H1 (cell line): ENCODE measurements around the gene CDYL. TPM values are rescaled to one million over a fixed set of nuclear protein-coding genes. Genes with fewer than 3 reads are reported as not detected.

ENCODE experiments used
- CTCF ChIA-PET: fragments of 300-600 bp; sonication (Branson Sonifier 250); formaldehyde crosslinking; loops from one replicate; lab custom pipeline; 2021; ENCODE audit not compliant: partially characterized antibody; lab: Charles Lee
- POLR2A ChIA-PET: fragments of 300-600 bp; sonication (Branson Sonifier 250); formaldehyde crosslinking; loops from one replicate; lab custom pipeline; 2021; ENCODE audit warnings: inconsistent platforms; ENCODE audit not compliant: partially characterized antibody; lab: Charles Lee
- DNase-seq, 2 experiments: peaks; one replicate each; pipeline versions ENCODE4 v3.0.0 to v3.0.0-alpha.2; 2010 to 2022; ENCODE audit warnings: low spot score in 2 of 2, low read depth in 1 of 2, mixed read lengths in 1 of 2
- FAIRE-seq: peaks from 2 replicates; lab custom pipeline; 2011; peaks lifted over from hg19 to GRCh38; lab: Jason Lieb, UNC
- H2AFZ ChIP-seq: 2 replicates; pipeline ENCODE4 v1.8.1; 2012; ENCODE audit warnings: low read length, inconsistent platforms
- H2AK5ac ChIP-seq: 2 replicates; pipeline ENCODE4 v1.6.1; 2013; ENCODE audit warnings: low read depth, low read length
- H2BK120ac ChIP-seq: replicated peaks from 2 replicates; pipeline ENCODE3; 2013; ENCODE audit warnings: low read depth, low read length, inconsistent platforms
- H2BK12ac ChIP-seq: 2 replicates; pipeline ENCODE4 v1.6.1; 2013; ENCODE audit warnings: low read depth, low read length
- H2BK15ac ChIP-seq: 2 replicates; pipeline ENCODE4 v1.6.1; 2013; ENCODE audit warnings: low read length
- H2BK20ac ChIP-seq: 2 replicates; pipeline ENCODE4 v1.6.1; 2013; ENCODE audit warnings: low read length
- H2BK5ac ChIP-seq: 2 replicates; pipeline ENCODE4 v1.6.1; 2013; ENCODE audit warnings: low read depth, low read length
- H3K14ac ChIP-seq: 2 replicates; pipeline ENCODE4 v1.6.1; 2013; ENCODE audit warnings: inconsistent platforms; ENCODE audit not compliant: insufficient read length
- H3K18ac ChIP-seq: 2 replicates; pipeline ENCODE4 v1.6.1; 2013; ENCODE audit warnings: low read length; ENCODE audit errors: extremely low read depth
- H3K23ac ChIP-seq: 2 replicates; pipeline ENCODE4 v1.6.1; 2013; ENCODE audit warnings: inconsistent platforms; ENCODE audit not compliant: insufficient read length
- H3K23me2 ChIP-seq: 2 replicates; pipeline ENCODE4 v1.6.1; 2013; ENCODE audit warnings: low read depth, low read length
- H3K27ac ChIP-seq: 2 replicates; pipeline ENCODE4 v1.6.1; 2011; ENCODE audit warnings: low read depth, low read length, inconsistent platforms
- H3K27me3 ChIP-seq, 4 experiments: replicated peaks in 1 of 4; 1 replicate in 1 of 4; 2 replicates in 3 of 4; pipeline versions ENCODE4 v1.6.1 to v1.8.1; 2011 to 2013; ENCODE audit warnings: low read length in 3 of 4, mild to moderate bottlenecking in 3 of 4, inconsistent platforms in 2 of 4, mixed read lengths in 2 of 4, moderate library complexity in 1 of 4; ENCODE audit not compliant: control insufficient read depth in 3 of 4, insufficient read depth in 3 of 4; ENCODE audit errors: extremely low read depth in 1 of 4
- H3K36me3 ChIP-seq, 4 experiments: 2 replicates each; pipeline versions ENCODE4 v1.6.1 to v1.8.1; 2011 to 2013; ENCODE audit warnings: mild to moderate bottlenecking in 4 of 4, low read length in 3 of 4, moderate library complexity in 2 of 4, control low read depth in 1 of 4, inconsistent platforms in 1 of 4; ENCODE audit not compliant: insufficient read depth in 4 of 4, control insufficient read depth in 2 of 4
- H3K4ac ChIP-seq: replicated peaks from 2 replicates; pipeline ENCODE3; 2013; ENCODE audit warnings: low read length, low read depth, mixed read lengths, inconsistent platforms; ENCODE audit not compliant: insufficient read length
- H3K4me1 ChIP-seq, 4 experiments: replicated peaks in 1 of 4; 1 replicate in 1 of 4; 2 replicates in 3 of 4; pipeline versions ENCODE4 v1.6.1 to v1.8.1; 2011 to 2013; ENCODE audit warnings: low read length in 3 of 4, inconsistent platforms in 2 of 4, mixed read lengths in 1 of 4; ENCODE audit not compliant: insufficient read depth in 4 of 4, control insufficient read depth in 3 of 4
- H3K4me2 ChIP-seq, 2 experiments: 2 replicates each; pipeline versions ENCODE4 v1.6.1 to v1.8.1; 2011 to 2013; ENCODE audit warnings: low read depth in 2 of 2, low read length in 2 of 2, control low read depth in 1 of 2, inconsistent platforms in 1 of 2, mild to moderate bottlenecking in 1 of 2; ENCODE audit not compliant: insufficient read depth in 1 of 2
- H3K4me3 ChIP-seq, 4 experiments: fragments of 200-600, 300-600 bp in 1 of 4; sonication (generic), shearing (Covaris generic), sonication (Bioruptor Twin) in 1 of 4; 2 replicates each; pipeline versions ENCODE4 v1.5.1 to v1.8.1; 2011 to 2016; ENCODE audit warnings: low read length in 4 of 4, low read depth in 3 of 4, control low read depth in 2 of 4, inconsistent platforms in 2 of 4, mild to moderate bottlenecking in 2 of 4, mixed read lengths in 1 of 4, moderate library complexity in 1 of 4; ENCODE audit not compliant: insufficient read depth in 2 of 4; ENCODE audit errors: extremely low read depth in 1 of 4
- H3K56ac ChIP-seq: replicated peaks from 2 replicates; pipeline ENCODE3; 2013; ENCODE audit warnings: low read depth, mild to moderate bottlenecking, mixed read lengths, low read length, inconsistent platforms; ENCODE audit not compliant: insufficient read length
- H3K79me1 ChIP-seq: 2 replicates; pipeline ENCODE4 v1.6.1; 2013; ENCODE audit warnings: low read depth, low read length, control low read depth
- H3K79me2 ChIP-seq, 2 experiments: 2 replicates each; pipeline versions ENCODE4 v1.6.1 to v1.8.1; 2012 to 2013; ENCODE audit warnings: low read length in 2 of 2, mild to moderate bottlenecking in 2 of 2, inconsistent platforms in 1 of 2; ENCODE audit not compliant: insufficient read depth in 2 of 2, control insufficient read depth in 1 of 2
- H3K9ac ChIP-seq, 4 experiments: replicated peaks in 1 of 4; 1 replicate in 1 of 4; 2 replicates in 3 of 4; pipeline versions ENCODE4 v1.6.1 to v1.8.1; 2011 to 2013; ENCODE audit warnings: low read depth in 3 of 4, low read length in 3 of 4, control low read depth in 2 of 4, mild to moderate bottlenecking in 2 of 4, moderate library complexity in 2 of 4, inconsistent platforms in 1 of 4; ENCODE audit errors: extremely low read depth in 1 of 4
- H3K9me3 ChIP-seq, 2 experiments: 2 replicates each; pipeline versions ENCODE4 v1.6.1 to v1.8.1; 2012 to 2013; ENCODE audit warnings: mild to moderate bottlenecking in 2 of 2, moderate library complexity in 2 of 2, control low read depth in 1 of 2, inconsistent platforms in 1 of 2, low read depth in 1 of 2, low read length in 1 of 2, mixed read lengths in 1 of 2; ENCODE audit not compliant: insufficient read depth in 2 of 2
- H4K20me1 ChIP-seq, 2 experiments: replicated peaks in 1 of 2; 2 replicates each; pipeline versions ENCODE3 to v1.8.1; 2011 to 2013; ENCODE audit warnings: inconsistent platforms in 2 of 2, low read length in 2 of 2, mild to moderate bottlenecking in 1 of 2; ENCODE audit not compliant: insufficient read depth in 2 of 2, control insufficient read depth in 1 of 2
- H4K5ac ChIP-seq: 2 replicates; pipeline ENCODE4 v1.6.1; 2013; ENCODE audit warnings: low read length, low read depth, mixed read lengths, inconsistent platforms; ENCODE audit not compliant: insufficient read length
- H4K8ac ChIP-seq: 2 replicates; pipeline ENCODE4 v1.8.0; 2013; ENCODE audit warnings: mild to moderate bottlenecking, moderate library complexity, low read length, inconsistent platforms; ENCODE audit not compliant: insufficient read depth; ENCODE audit errors: extremely low read depth
- H4K91ac ChIP-seq: replicated peaks from 2 replicates; pipeline ENCODE3; 2013; ENCODE audit warnings: low read length, mixed read lengths, inconsistent platforms; ENCODE audit not compliant: insufficient read length
- CBX5 ChIP-seq: fragments of 300-800, 300-1000 bp; sonication (generic); IDR thresholded peaks from 2 replicates; pipeline ENCODE4 v1.7.1; 2016; ENCODE audit warnings: antibody characterized with exemption, low read length, low read depth
- CHD2 ChIP-seq: IDR thresholded peaks from 2 replicates; pipeline ENCODE4 v1.6.1; 2012; ENCODE audit warnings: low read length, improper control_type of control experiment
- E2F6 ChIP-seq: IDR thresholded peaks from 2 replicates; pipeline ENCODE4 v1.6.1; 2012; ENCODE audit warnings: inconsistent platforms
- KDM1A ChIP-seq: fragments of 200-600, 300-600 bp; sonication (generic); IDR thresholded peaks from 2 replicates; pipeline ENCODE4 v1.7.1; 2016; ENCODE audit warnings: mild to moderate bottlenecking, low read length, borderline replicate concordance
- KDM4A ChIP-seq: IDR thresholded peaks from one replicate; pipeline ENCODE4 v1.7.1; 2012; ENCODE audit warnings: low read depth, mild to moderate bottlenecking, moderate library complexity, low read length, inconsistent platforms; ENCODE audit not compliant: severe bottlenecking
- NANOG ChIP-seq: IDR thresholded peaks from 2 replicates; pipeline ENCODE4 v1.6.1; 2011; ENCODE audit warnings: low read length, low read depth, mild to moderate bottlenecking, inconsistent platforms; ENCODE audit not compliant: insufficient read depth, poor library complexity, severe bottlenecking
- POLR2A ChIP-seq, 2 experiments: IDR thresholded peaks; 1 replicate in 1 of 2; 2 replicates in 1 of 2; pipeline ENCODE4 v1.6.1; 2011; ENCODE audit warnings: low read depth in 2 of 2, low read length in 2 of 2, mild to moderate bottlenecking in 2 of 2; ENCODE audit errors: control extremely low read depth in 1 of 2
- SP2 ChIP-seq: IDR thresholded peaks from 2 replicates; pipeline ENCODE4 v1.6.1; 2012; ENCODE audit warnings: mild to moderate bottlenecking, low read length, inconsistent platforms
- WGBS, 2 experiments: shearing (Covaris generic) in 1 of 2; methylation state at CpG; one replicate each; pipeline versions ENCODE4 v1.1.6 to v1.1.7; 2013 to 2015; ENCODE audit warnings: low lambda C conversion rate in 2 of 2, mixed read lengths in 2 of 2, inconsistent platforms in 1 of 2, low coverage in 1 of 2, missing lambda C conversion rate in 1 of 2; ENCODE audit not compliant: insufficient replicate concordance in 2 of 2, insufficient coverage in 1 of 2, insufficient read length in 1 of 2; ENCODE audit errors: extremely low coverage in 1 of 2, missing lambda C conversion rate in 1 of 2; 5-methylcytosine and 5-hydroxymethylcytosine counted together
- polyA plus RNA-seq, 7 experiments: library from polyadenylated mRNA; depleted of rRNA in 3 of 7; stranded (reverse) in 5 of 7; unstranded in 2 of 7; fragments of >200 nt in 5 of 7; fragments of 200-250 nt in 2 of 7; gene quantifications; 1 replicate in 5 of 7; 2 replicates in 1 of 7; 4 replicates in 1 of 7; pipeline versions ENCODE4 v1.2.1 to v1.2.3, GENCODE V29; 2011 to 2013; ENCODE audit warnings: missing spikeins in 2 of 7, mixed read lengths in 2 of 7
- total RNA-seq: library from RNA; stranded (reverse); fragmentation: NEBNext Ultra II Directional; extraction: Animal tissue kit (Norgen Biotek cat#: 25700); gene quantifications from 2 replicates; pipeline ENCODE4 v1.2.1, GENCODE V29; 2021

Gene CDYL
- total and polyA plus RNA-seq, 2 of the 8 experiments (the other 6 are each of a cell fraction or from before 2014, with no cell fraction given): 56.4 to 119 TPM

GRCh38 chr6:4797587-4797986 is 21.4 kb downstream of the CDYL start:
- POLR2A ChIA-PET: no interaction called here
- H3K4me2 ChIP-seq: no peak overlapping the region
- FAIRE-seq: no peak

More at GRCh38 chr6:4797587-4797986, 21.4 kb downstream of the CDYL start:
- Histone ChIP-seq H3K4me1 (peaks cover 0 to 7% (median 5%) of the 10 kb centered on the region in 4 experiments; a peak in 4 of 7 replicates), H3K27me3 (no peaks in the 10 kb centered on the region), H4K20me1 (peaks cover 31 to 60% of the 10 kb centered on the region in 2 experiments), H3K14ac (no peak overlapping the region), H3K9ac (no peak overlapping the region), H3K79me2 (peaks cover 36 to 100% of the 10 kb centered on the region in 2 experiments), H4K91ac (no peak overlapping the region), H3K9me3 (no peaks in the 10 kb centered on the region), H3K18ac (no peak overlapping the region), H3K4me3 (no peak overlapping the region), H2BK120ac (no peak overlapping the region), H2BK5ac (no peak overlapping the region), H4K5ac (no peak overlapping the region), H2BK12ac (no peak overlapping the region), H3K36me3 (no peaks in the 10 kb centered on the region), H3K23ac (no peak overlapping the region), H2BK15ac (no peak overlapping the region), H3K56ac (no peak overlapping the region), H2AK5ac (no peak overlapping the region), H4K8ac (no peak overlapping the region), H3K79me1 (peaks cover 5% of the 10 kb centered on the region; the same call in 1 of the 2 replicates), H3K4ac (no peak overlapping the region), H2AFZ (no peak overlapping the region), H3K23me2 (no peaks in the 10 kb centered on the region; the same call in 1 of the 2 replicates), H2BK20ac (no peak overlapping the region), H3K27ac (no peak overlapping the region)
- no peak for DNase-seq
- TF ChIP-seq KDM4A (no peak), CHD2 (no peak), CBX5 (no peak), KDM1A (no peak), NANOG (no peak), E2F6 (no peak), SP2 (no peak), POLR2A (IDR thresholded peaks at IDR 0.05; ENCODE audit: control extremely low read depth in 1 of 2, low read depth in 2 of 2, low read length in 2 of 2) (no peak)
- CTCF ChIA-PET: interaction anchor here (1.0 to 5.8 kb wide), 2 partner anchors 7 to 11 kb away, joined by 5 to 45 read pairs; no protein-coding TSS in a partner anchor
- WGBS, 2 experiments: 85% methylated on average over 2 of the region's 2 CpGs; no CpG with 5 or more reads in 1 of the 2 experiments
